GM18508 (cell line): ENCODE data around the gene PXYLP1.
"Not testable (repeated sequence)": the region's sequence is repeated elsewhere in the genome, so short reads cannot be mapped to it uniquely, and the experiment has no call there.

Source experiments
- ATAC-seq: cut with Tn5 transposase; IDR thresholded peaks from one replicate; pipeline ENCODE4 v1.9.1; 2021; ENCODE audit warnings: moderate number of reproducible peaks; ENCODE audit not compliant: insufficient read depth, unreplicated experiment

The PXYLP1 gene

GRCh38 chr3:141231101-141231951 lies at the start of gene PXYLP1:
Gene PXYLP1 (plus strand): TSS chr3:141231825. CDS start chr3:141260176, 28,351 bp downstream.
- peak; percentile 86 for ATAC-seq

DNA sequence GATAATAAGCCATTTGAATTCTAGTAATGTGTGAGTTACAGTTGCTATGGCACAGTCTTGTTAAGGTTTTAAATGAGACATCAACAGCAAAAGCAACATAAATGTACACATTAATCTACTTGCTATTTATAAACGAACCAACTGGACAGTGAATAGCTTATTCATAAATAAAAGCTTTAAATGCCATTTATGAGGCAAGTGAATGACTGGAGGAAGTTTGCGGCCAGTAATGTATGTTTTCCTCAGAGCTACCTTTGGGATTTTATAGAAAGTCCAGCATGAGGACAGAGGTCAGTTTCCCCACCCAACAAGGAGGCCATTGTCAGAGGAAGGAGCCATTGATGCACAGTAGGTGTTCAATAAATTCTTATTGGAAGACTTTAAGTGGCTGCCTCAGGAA lies 48.0 kb upstream of the PXYLP1 start:
- no peak for ATAC-seq

DNA sequence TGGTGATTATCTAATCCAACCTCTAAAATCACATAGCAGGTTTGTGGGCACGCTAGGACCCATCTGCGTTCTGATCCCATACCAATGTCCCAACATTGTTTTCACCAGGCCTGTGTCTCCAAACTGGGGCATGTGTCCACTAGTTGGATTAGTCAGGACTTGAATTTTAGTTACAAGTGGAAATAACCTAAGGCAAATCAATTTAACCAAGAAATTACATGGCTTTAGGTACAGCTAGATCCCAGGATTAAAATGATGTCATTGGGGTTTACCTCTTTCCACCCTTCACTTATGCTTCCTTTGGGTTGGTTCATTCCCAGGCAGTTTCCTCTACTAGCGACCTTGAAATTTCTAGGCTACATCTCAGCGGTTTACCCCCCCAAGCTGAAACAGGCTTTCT lies 47.2 kb upstream of the PXYLP1 start:
- no peak for ATAC-seq

GRCh38 chr3:141191097-141191749 lies 40.4 kb upstream of the PXYLP1 start:
- ATAC-seq = no peak

GRCh38 chr3:141192345-141192744 lies 39.3 kb upstream of the PXYLP1 start:
- peak; percentile 94 for ATAC-seq

DNA sequence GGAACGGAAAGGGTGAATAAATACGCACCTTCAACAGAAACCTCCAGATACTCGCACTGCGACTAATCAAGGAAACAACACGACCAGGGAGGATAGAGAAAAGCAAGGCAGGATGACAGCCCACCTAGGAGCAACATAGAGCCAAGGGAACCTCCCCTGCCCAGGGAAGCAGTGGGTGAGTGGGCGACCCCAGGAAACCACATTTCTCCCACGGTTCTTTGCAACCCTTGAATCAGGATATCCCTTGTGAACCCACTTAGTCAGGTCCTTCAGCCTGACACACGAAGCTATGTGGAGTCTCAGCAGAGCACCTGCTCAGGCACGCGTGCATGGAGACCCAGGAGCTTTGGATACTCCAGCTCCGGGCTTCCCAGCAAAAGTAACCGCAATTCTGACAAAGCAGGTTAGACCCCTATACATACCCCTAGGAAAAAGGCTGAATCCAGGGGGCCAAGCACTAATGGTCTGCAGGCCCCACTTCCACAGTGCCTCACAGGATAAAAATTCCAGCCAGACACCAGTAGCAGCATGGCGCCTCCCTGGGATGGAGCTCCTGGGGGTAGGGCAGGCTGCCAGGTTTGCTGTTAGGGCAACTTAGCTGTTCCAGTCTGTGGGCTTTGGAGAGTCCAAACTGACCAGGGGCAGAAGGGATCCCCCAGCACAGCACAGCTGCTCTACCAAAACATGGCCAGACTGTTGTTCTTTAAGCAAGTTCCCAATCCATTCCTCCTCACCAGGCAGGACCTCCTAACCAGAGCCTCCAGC lies 38.4 kb upstream of the PXYLP1 start:
- no peak for ATAC-seq

DNA sequence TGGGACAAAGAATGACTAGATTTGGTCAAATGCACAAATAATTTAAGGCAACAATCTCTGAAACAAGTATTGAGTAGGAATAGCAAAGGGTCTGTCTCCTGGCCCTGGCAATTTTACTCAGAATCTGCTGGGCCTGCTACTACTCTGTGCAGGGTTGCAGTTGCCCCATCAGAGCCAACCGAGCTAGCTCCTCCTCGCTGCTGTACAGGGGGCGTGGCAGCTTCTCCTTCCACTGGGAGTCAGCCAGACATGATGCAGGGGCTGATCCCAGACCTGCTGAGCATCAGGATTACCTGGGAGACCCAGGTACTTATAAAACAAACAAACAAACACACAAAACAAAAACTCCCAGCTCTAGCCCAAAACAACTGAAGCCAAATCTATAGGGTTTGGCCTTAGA lies 30.5 kb upstream of the PXYLP1 start:
- ATAC-seq = no peak

DNA sequence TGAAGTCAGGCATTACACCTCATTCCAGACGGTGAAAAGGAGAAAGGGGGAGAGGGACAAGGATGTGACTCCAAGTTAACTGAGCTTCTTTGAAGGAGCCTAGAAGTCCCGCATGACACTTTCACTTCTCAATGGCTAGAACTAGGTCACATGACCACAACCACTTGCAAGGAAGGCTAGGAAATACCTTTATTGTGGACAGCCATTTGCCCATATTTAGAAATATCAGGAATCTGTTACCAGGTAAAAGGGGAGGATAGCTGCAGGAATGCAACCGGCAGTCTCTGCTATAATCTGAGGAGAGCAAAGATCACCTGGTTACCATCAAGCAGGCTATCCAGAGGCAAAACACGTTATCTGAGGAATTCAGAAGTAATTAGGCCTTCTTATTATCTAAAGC lies 28.9 kb upstream of the PXYLP1 start:
- ATAC-seq = no peak

GRCh38 chr3:141203866-141204265 lies 27.8 kb upstream of the PXYLP1 start:
- no peak for ATAC-seq

DNA sequence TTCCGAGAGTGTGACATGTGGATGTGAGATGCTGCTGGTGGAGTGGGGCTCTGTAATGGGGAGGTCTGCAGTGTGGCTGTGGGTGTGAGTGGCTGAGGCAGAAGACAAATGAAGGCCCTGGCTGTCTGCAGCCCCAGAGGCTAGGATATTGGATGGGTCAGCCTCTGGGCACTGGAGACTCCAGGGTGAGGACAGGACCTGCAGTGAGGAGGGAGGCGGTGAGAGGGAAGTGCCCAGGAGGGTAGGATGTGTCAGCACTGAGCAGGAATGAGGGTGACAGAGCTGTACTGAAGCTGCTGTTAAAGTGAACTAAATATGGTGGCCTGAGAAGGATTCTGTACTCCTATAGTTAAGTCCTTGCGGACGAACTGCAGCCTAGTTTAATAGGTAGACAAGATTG lies 27.3 kb upstream of the PXYLP1 start:
- ATAC-seq = no peak

DNA sequence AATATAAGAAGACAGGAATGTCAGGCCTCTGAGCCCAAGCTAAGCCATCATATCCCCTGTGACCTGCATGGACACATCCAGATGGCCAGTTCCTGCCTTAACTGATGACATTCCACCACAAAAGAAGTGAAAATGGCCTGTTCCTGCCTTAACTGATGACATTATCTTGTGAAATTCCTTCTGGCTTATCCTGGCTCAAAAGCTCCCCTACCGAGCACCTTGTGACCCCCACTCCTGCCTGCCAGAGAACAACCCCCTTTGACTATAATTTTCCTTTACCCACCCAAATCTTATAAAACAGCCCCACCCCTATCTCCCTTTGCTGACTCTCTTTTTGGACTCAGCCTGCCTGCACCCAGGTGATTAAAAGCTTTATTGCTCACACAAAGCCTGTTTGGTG lies 20.3 kb upstream of the PXYLP1 start:
- not testable (repeated sequence) for ATAC-seq

GRCh38 chr3:141212101-141212500 lies 19.5 kb upstream of the PXYLP1 start:
- ATAC-seq = no peak

- ATAC-seq = no peak
These were observed 19.1 kb upstream of the PXYLP1 start for GRCh38 chr3:141212555-141212954.

- ATAC-seq = no peak
These were observed 14.7 kb upstream of the PXYLP1 start for GRCh38 chr3:141216975-141217374.

GRCh38 chr3:141217389-141217788 lies 14.2 kb upstream of the PXYLP1 start:
- ATAC-seq = no peak

GRCh38 chr3:141218162-141218835 lies 13.3 kb upstream of the PXYLP1 start:
- ATAC-seq = no peak

- ATAC-seq = no peak
These were observed 12.7 kb upstream of the PXYLP1 start for GRCh38 chr3:141218926-141219325.

DNA sequence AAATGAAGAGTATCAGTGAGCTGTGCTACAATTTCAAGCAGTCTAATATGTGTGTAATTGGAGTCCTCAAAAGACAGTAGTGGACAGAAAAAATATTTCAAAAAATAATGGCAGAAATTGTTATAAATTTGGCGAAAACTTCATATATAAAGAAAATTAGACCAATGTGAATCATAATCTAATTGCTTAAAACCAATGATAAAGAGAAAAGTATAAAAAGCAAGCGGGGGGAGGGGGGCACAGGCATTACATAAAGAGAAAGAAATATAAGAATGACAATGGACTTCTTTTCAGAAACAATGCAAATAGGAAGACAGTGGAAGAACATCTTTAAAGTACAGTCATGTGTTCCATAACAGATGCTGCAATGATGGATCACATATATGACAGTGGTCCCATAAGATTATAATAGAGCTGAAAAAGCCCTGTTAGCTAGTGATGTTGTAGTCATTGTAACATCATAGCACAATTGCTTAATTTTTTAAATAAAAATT lies 7.9 kb upstream of the PXYLP1 start:
- no peak for ATAC-seq

DNA sequence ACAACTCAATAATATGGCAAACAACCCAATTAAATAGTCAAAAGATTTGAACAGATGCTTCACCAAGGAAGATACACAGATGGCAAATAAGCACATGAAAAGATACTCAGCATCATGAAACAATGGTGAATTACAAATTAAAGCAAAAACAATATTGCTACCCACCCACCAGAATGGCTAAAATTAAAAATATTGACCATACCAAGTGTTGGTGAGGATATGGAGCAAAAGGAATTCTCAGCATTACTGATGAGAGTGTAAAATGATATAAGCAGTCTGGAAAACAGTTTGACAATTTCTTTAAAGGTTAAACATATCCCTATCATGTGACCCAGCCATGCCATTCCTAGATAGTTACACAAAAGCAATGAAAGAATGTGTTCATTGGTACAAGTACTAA lies 5.7 kb upstream of the PXYLP1 start:
- no peak for ATAC-seq

GRCh38 chr3:141227216-141227615 lies 4.4 kb upstream of the PXYLP1 start:
- no peak for ATAC-seq
